K562 (cell line): ENCODE results near the gene CD151. TPM values are rescaled to one million over a fixed set of nuclear protein-coding genes. Genes with fewer than 3 reads are reported as not detected.

ENCODE experiments used
- CBX8 ChIP-seq: fragments of 200-600 bp; sonication (generic); IDR thresholded peaks from 2 replicates; pipeline ENCODE4 v1.6.1; 2012; ENCODE audit warnings: borderline replicate concordance, mixed run types, low read depth, mild to moderate bottlenecking, moderate library complexity, mixed read lengths, low read length, control low read depth, inconsistent platforms; ENCODE audit not compliant: poor library complexity, severe bottlenecking; ENCODE audit errors: extremely low read depth
- CTBP1 ChIP-seq: fragments of 450-650 bp; IDR thresholded peaks from 2 replicates; pipeline ENCODE4 v1.6.1; 2016; ENCODE audit warnings: borderline replicate concordance
- FOXK1 ChIP-seq: sonication (generic); formaldehyde crosslinking; IDR thresholded peaks from 2 replicates; pipeline ENCODE4 v1.8.0; 2022; ENCODE audit warnings: missing genetic modification reagents, mild to moderate bottlenecking, borderline replicate concordance
- GATAD2A ChIP-seq: fragments of 450-650 bp; IDR thresholded peaks from 2 replicates; pipeline ENCODE4 v1.6.1; 2017
- JUND ChIP-seq, 2 experiments: IDR thresholded peaks; 2 replicates in 1 of 2; 3 replicates in 1 of 2; pipeline ENCODE4 v1.6.1; 2011; ENCODE audit warnings: borderline replicate concordance in 2 of 2, low read depth in 2 of 2, low read length in 2 of 2, improper control_type of control experiment in 1 of 2, missing biosample characterization in 1 of 2, missing genetic modification characterization in 1 of 2, missing genetic modification reagents in 1 of 2
- LCOR ChIP-seq: sonication (generic); formaldehyde crosslinking; IDR thresholded peaks from 2 replicates; pipeline ENCODE4 v1.8.0; 2022; ENCODE audit warnings: mild to moderate bottlenecking, missing genetic modification reagents
- MYC ChIP-seq, 2 experiments: fragments of 250-450 bp in 1 of 2; sonication (Bioruptor Pico) in 1 of 2; IDR thresholded peaks; 2 replicates each; pipeline versions ENCODE4 v1.5.1 to v1.6.1; 2012 to 2021; ENCODE audit warnings: low read depth in 2 of 2, borderline replicate concordance in 1 of 2, improper control_type of control experiment in 1 of 2, low read length in 1 of 2, mild to moderate bottlenecking in 1 of 2, moderate library complexity in 1 of 2
- NCOA1 ChIP-seq: fragments of 450-650 bp; IDR thresholded peaks from 2 replicates; pipeline ENCODE4 v1.6.1; 2016; ENCODE audit warnings: low read depth
- NRF1 ChIP-seq, 2 experiments: fragments of 450-650 bp; IDR thresholded peaks in 1 of 2; conservative IDR thresholded peaks in 1 of 2; 2 replicates each; pipeline ENCODE4 v1.6.1; 2014; ENCODE audit warnings: mild to moderate bottlenecking in 2 of 2
- PHB2 ChIP-seq: fragments of 450-650 bp; IDR thresholded peaks from 2 replicates; pipeline ENCODE4 v1.6.1; 2017; ENCODE audit warnings: low read depth
- POLR2AphosphoS5 ChIP-seq: IDR thresholded peaks from 2 replicates; pipeline ENCODE4 v1.6.1; 2011; ENCODE audit warnings: mild to moderate bottlenecking, low read depth, low read length, moderate library complexity; ENCODE audit not compliant: control insufficient read depth, insufficient read depth
- PRPF4 ChIP-seq: fragments of 200-400 bp; formaldehyde crosslinking; IDR thresholded peaks from one replicate; pipeline ENCODE4 v1.6.1; 2017; ENCODE audit warnings: low read length, low read depth, mild to moderate bottlenecking; ENCODE audit not compliant: insufficient read depth, poor library complexity, severe bottlenecking
- PTBP1 ChIP-seq: fragments of 200-400 bp; formaldehyde crosslinking; IDR thresholded peaks from 2 replicates; pipeline ENCODE4 v1.6.1; 2017; ENCODE audit warnings: low read depth, low read length
- SIRT6 ChIP-seq: IDR thresholded peaks from one replicate; pipeline ENCODE4 v1.6.1; 2012; ENCODE audit warnings: low read depth, mild to moderate bottlenecking, control low read depth, inconsistent platforms, low read length, moderate library complexity
- SMAD2 ChIP-seq: fragments of 150-350 bp; IDR thresholded peaks from 2 replicates; pipeline ENCODE4 v1.6.1; 2014; ENCODE audit warnings: low read depth, mild to moderate bottlenecking, low read length
- SMC3 ChIP-seq: conservative IDR thresholded peaks from 2 replicates; pipeline ENCODE4 v1.6.1; 2011; ENCODE audit warnings: low read depth, low read length, improper control_type of control experiment; ENCODE audit not compliant: insufficient read depth
- SNRNP70 ChIP-seq: fragments of 200-400 bp; formaldehyde crosslinking; optimal IDR thresholded peaks from 2 replicates; pipeline ENCODE3; 2017; ENCODE audit warnings: low read depth, low read length
- SP1 ChIP-seq: sonication (generic); formaldehyde crosslinking; IDR thresholded peaks from 2 replicates; pipeline ENCODE4 v1.8.1; 2022; ENCODE audit warnings: mild to moderate bottlenecking, missing genetic modification reagents
- TBL1XR1 ChIP-seq, 2 experiments: IDR thresholded peaks; 2 replicates each; pipeline ENCODE4 v1.6.1; 2012; ENCODE audit warnings: improper control_type of control experiment in 2 of 2, low read length in 2 of 2, mild to moderate bottlenecking in 1 of 2
- XRCC5 ChIP-seq: fragments of 200-400 bp; formaldehyde crosslinking; IDR thresholded peaks from 2 replicates; pipeline ENCODE4 v1.6.1; 2017; ENCODE audit warnings: low read depth, mild to moderate bottlenecking, low read length
- ZNF583 ChIP-seq: fragments of 250-450 bp; sonication (Bioruptor Pico); IDR thresholded peaks from 2 replicates; pipeline ENCODE4 v1.4.0; 2020
- ZNF717 ChIP-seq: fragments of 250-450 bp; sonication (Bioruptor Pico); IDR thresholded peaks from 2 replicates; pipeline ENCODE4 v1.5.0; 2021
- polyA plus RNA-seq, 8 experiments: library from polyadenylated mRNA; depleted of rRNA in 4 of 8; stranded (reverse) in 5 of 8; unstranded in 3 of 8; fragments of >200 nt; fragmentation: Nextera tagmentation in 2 of 8; fragmentation: Illumina TruSeq in 1 of 8; extraction: Ambion mirVana in 2 of 8; extraction: Trizol in 1 of 8; gene quantifications; 2 replicates each; pipeline versions ENCODE4 v1.2.1 to v1.2.3, GENCODE V29; 2011 to 2014; ENCODE audit warnings: inconsistent platforms in 1 of 8, missing spikeins in 1 of 8
- total RNA-seq, 7 experiments: library from RNA; depleted of rRNA in 6 of 7; stranded (reverse); fragments of >200 nt in 6 of 7; fragmentation: Illumina TruSeq in 2 of 7; extraction: Trizol in 2 of 7; gene quantifications; 2 replicates each; pipeline versions ENCODE4 v1.2.1 to v1.2.3, GENCODE V29; 2011 to 2021; ENCODE audit warnings: low replicate concordance in 1 of 7
- TF ChIP-seq, protein P1 (sequence below), 3 experiments: IDR thresholded peaks in 2 of 3; conservative IDR thresholded peaks in 1 of 3; 2 replicates each; pipeline ENCODE4 v1.5.1; 2011 to 2012; ENCODE audit warnings: low read length in 3 of 3, mild to moderate bottlenecking in 3 of 3, control low read depth in 2 of 3, improper control_type of control experiment in 1 of 3, inconsistent platforms in 1 of 3, low read depth in 1 of 3, mixed read lengths in 1 of 3, moderate library complexity in 1 of 3; ENCODE audit not compliant: insufficient read depth in 2 of 3
- TF ChIP-seq, protein P2 (sequence below): sonication (generic); formaldehyde crosslinking; IDR thresholded peaks from 2 replicates; pipeline ENCODE4 v1.9.0; 2022; ENCODE audit warnings: mild to moderate bottlenecking, missing genetic modification reagents
- TF ChIP-seq, protein P3 (sequence below): fragments of 250-450 bp; sonication (Bioruptor Pico); IDR thresholded peaks from 2 replicates; pipeline ENCODE4 v1.5.1; 2021; ENCODE audit warnings: mild to moderate bottlenecking

CD151 gene
- total and polyA plus RNA-seq, 9 of the 15 experiments (the other 6 are each of a cell fraction or from before 2014, with no cell fraction given) = 2.3 to 187 (median 140) TPM

DNA sequence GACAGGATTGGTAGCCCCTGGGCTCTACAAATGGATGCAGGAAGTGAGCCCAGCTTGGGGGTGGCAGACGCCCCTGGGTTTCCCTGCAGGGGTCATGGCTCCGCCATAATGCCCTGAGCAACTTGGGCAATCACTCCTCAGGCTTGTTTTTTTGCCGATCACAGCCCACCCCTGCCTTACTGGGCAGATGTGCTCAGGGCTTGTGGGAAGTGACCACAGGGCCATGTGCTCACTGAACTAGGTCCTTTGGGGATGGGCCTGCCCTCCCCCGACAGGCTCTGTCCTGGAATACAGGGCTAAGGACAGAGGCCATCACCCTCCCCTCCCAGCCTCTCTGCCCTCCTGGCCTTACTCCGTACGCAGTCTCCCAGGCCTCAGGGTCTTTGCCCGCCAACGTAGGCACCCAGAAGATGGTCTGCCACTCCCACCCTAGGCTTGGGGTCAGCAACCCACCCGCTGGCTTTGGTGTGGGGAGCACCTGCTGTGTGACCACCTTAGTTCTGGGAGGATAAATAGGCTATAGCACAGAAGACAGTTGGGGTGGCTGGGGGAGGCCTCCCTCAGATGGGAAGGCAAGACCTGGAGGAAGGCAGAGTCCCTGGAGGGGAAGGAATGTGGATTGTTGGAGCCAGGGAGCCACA, 19.2 kb upstream of the CD151 start (continued):
- TF ChIP-seq SIRT6 (peak; percentile 92), GATAD2A (no peak), CTBP1 (no peak), TBL1XR1 (IDR thresholded peaks at IDR 0.05; ENCODE audit: low read length in 2 of 2) (no peak), SMAD2 (no peak), FOXK1 (CRISPR knock-in tag) (peak; percentile 85), LCOR (CRISPR knock-in tag) (0 out of 2 replicates have a peak, but pooled peaks have one; percentile 66), SMC3 (no peak), SP1 (CRISPR knock-in tag) (0 out of 2 replicates have a peak, but pooled peaks have one; percentile 34), JUND (IDR thresholded peaks at IDR 0.05; ENCODE audit: borderline replicate concordance, low read depth, low read length) (no peak), JUND (tag; IDR thresholded peaks at IDR 0.05; ENCODE audit: borderline replicate concordance, low read depth, low read length) (no peak), ZNF583 (no peak), MYC (IDR thresholded peaks at IDR 0.05; ENCODE audit: low read depth, low read length) (peak; percentile 66; the same call in 1 of the 2 replicates), MYC (CRISPR knock-in tag; IDR thresholded peaks at IDR 0.05; ENCODE audit: borderline replicate concordance, low read depth) (no peak), CBX8 (no peak), SNRNP70 (peak; percentile 83), POLR2AphosphoS5 (peak; percentile 70), PTBP1 (0 out of 2 replicates have a peak, but pooled peaks have one; percentile 18), PRPF4 (no peak), PHB2 (no peak), XRCC5 (no peak), ZNF717 (no peak), NCOA1 (no peak), NRF1 (conservative IDR thresholded peaks at IDR 0.05 in 1 of 2, IDR thresholded peaks at IDR 0.05 in 1 of 2) (no peak)
- TF ChIP-seq, protein P1, sequence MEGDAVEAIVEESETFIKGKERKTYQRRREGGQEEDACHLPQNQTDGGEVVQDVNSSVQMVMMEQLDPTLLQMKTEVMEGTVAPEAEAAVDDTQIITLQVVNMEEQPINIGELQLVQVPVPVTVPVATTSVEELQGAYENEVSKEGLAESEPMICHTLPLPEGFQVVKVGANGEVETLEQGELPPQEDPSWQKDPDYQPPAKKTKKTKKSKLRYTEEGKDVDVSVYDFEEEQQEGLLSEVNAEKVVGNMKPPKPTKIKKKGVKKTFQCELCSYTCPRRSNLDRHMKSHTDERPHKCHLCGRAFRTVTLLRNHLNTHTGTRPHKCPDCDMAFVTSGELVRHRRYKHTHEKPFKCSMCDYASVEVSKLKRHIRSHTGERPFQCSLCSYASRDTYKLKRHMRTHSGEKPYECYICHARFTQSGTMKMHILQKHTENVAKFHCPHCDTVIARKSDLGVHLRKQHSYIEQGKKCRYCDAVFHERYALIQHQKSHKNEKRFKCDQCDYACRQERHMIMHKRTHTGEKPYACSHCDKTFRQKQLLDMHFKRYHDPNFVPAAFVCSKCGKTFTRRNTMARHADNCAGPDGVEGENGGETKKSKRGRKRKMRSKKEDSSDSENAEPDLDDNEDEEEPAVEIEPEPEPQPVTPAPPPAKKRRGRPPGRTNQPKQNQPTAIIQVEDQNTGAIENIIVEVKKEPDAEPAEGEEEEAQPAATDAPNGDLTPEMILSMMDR (IDR thresholded peaks at IDR 0.05 in 2 of 3, conservative IDR thresholded peaks at IDR 0.05 in 1 of 3; ENCODE audit: insufficient read depth in 2 of 3, low read depth in 1 of 3, low read length in 3 of 3) = no peak
- TF ChIP-seq, protein P2, sequence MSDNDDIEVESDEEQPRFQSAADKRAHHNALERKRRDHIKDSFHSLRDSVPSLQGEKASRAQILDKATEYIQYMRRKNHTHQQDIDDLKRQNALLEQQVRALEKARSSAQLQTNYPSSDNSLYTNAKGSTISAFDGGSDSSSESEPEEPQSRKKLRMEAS = peak; percentile 90
- TF ChIP-seq, protein P3, sequence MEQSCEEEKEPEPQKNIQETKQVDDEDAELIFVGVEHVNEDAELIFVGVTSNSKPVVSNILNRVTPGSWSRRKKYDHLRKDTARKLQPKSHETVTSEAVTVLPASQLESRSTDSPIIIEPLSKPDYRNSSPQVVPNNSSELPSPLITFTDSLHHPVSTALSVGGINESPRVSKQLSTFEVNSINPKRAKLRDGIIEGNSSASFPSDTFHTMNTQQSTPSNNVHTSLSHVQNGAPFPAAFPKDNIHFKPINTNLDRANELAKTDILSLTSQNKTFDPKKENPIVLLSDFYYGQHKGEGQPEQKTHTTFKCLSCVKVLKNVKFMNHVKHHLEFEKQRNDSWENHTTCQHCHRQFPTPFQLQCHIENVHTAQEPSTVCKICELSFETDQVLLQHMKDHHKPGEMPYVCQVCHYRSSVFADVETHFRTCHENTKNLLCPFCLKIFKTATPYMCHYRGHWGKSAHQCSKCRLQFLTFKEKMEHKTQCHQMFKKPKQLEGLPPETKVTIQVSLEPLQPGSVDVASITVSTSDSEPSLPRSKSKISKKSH (CRISPR knock-in tag) = no peak
